HEK293T (cell line): ENCODE measurements around the gene ZNF792.

Experiments used
- CTCF ChIA-PET: fragments of 350-600 bp; formaldehyde crosslinking; extraction: SDS; loops from one replicate; lab custom pipeline; 2021; ENCODE audit warnings: antibody characterized with exemption, inconsistent platforms; lab: Yijun Ruan, JAX
- POLR2A ChIA-PET: fragments of 350-600 bp; formaldehyde crosslinking; extraction: SDS; loops from one replicate; lab custom pipeline; 2020; ENCODE audit warnings: antibody characterized with exemption, inconsistent platforms; lab: Yijun Ruan, JAX
- DNase-seq: peaks from one replicate; pipeline ENCODE4 v3.0.0; 2012; ENCODE audit warnings: mixed read lengths; ENCODE audit errors: extremely low spot score
- ARNT ChIP-seq: fragments of 450-650 bp; IDR thresholded peaks from 2 replicates; pipeline ENCODE4 v1.6.1; 2017; ENCODE audit warnings: mild to moderate bottlenecking
- BHLHE40 ChIP-seq: fragments of 450-650 bp; IDR thresholded peaks from 2 replicates; pipeline ENCODE4 v1.6.1; 2016; ENCODE audit warnings: mild to moderate bottlenecking, moderate library complexity, borderline replicate concordance
- CTBP1 ChIP-seq: fragments of 450-650 bp; IDR thresholded peaks from 2 replicates; pipeline ENCODE4 v1.6.1; 2016; ENCODE audit warnings: borderline replicate concordance
- ELF4 ChIP-seq: fragments of 450-650 bp; IDR thresholded peaks from 2 replicates; pipeline ENCODE4 v1.6.1; 2017; ENCODE audit warnings: antibody characterized with exemption
- FOXA1 ChIP-seq: fragments of 450-650 bp; IDR thresholded peaks from 2 replicates; pipeline ENCODE4 v1.6.1; 2016; ENCODE audit warnings: mild to moderate bottlenecking
- FOXK2 ChIP-seq: fragments of 450-650 bp; IDR thresholded peaks from 2 replicates; pipeline ENCODE4 v1.6.1; 2016; ENCODE audit warnings: mild to moderate bottlenecking
- FOXM1 ChIP-seq: fragments of 450-650 bp; IDR thresholded peaks from 2 replicates; pipeline ENCODE4 v1.6.1; 2017; ENCODE audit warnings: mild to moderate bottlenecking, borderline replicate concordance
- HDGF ChIP-seq: fragments of 450-650 bp; IDR thresholded peaks from 2 replicates; pipeline ENCODE4 v1.6.1; 2017; ENCODE audit warnings: antibody characterized with exemption, borderline replicate concordance
- L3MBTL2 ChIP-seq: fragments of 450-650 bp; conservative IDR thresholded peaks from 2 replicates; pipeline ENCODE4 v1.6.1; 2016; ENCODE audit warnings: mild to moderate bottlenecking
- LEF1 ChIP-seq: fragments of 450-650 bp; IDR thresholded peaks from 2 replicates; pipeline ENCODE4 v1.6.1; 2017; ENCODE audit warnings: mild to moderate bottlenecking, borderline replicate concordance
- NFRKB ChIP-seq: fragments of 450-650 bp; IDR thresholded peaks from 2 replicates; pipeline ENCODE4 v1.6.1; 2016; ENCODE audit warnings: mild to moderate bottlenecking, moderate library complexity
- PKNOX1 ChIP-seq: fragments of 450-650 bp; IDR thresholded peaks from 2 replicates; pipeline ENCODE4 v1.6.1; 2016
- SP1 ChIP-seq: fragments of 450-650 bp; IDR thresholded peaks from 2 replicates; pipeline ENCODE4 v1.6.1; 2017
- SUZ12 ChIP-seq: fragments of 450-650 bp; IDR thresholded peaks from 2 replicates; pipeline ENCODE4 v1.6.1; 2016; ENCODE audit warnings: mild to moderate bottlenecking
- TARDBP ChIP-seq: fragments of 450-650 bp; IDR thresholded peaks from 2 replicates; pipeline ENCODE4 v1.6.1; 2016
- ZNF384 ChIP-seq: fragments of 450-650 bp; IDR thresholded peaks from 2 replicates; pipeline ENCODE4 v1.6.1; 2016

Gene ZNF792

GRCh38 chr19:34957830-34958751 is 5.9 kb downstream of the ZNF792 start:
- ChIA-PET CTCF (no interaction called here), POLR2A (no interaction called here)
- no peak for TF ChIP-seq ARNT
- TF ChIP-seq FOXM1: no peak
- TF ChIP-seq TARDBP: no peak
- no peak for TF ChIP-seq PKNOX1
- no peak for TF ChIP-seq SP1
- no peak for TF ChIP-seq LEF1
- TF ChIP-seq CTBP1: no peak
- no peak for TF ChIP-seq FOXK2
- no peak for TF ChIP-seq NFRKB
- TF ChIP-seq ELF4: no peak
- no peak for TF ChIP-seq ZNF384
- no peak for TF ChIP-seq FOXA1
- TF ChIP-seq BHLHE40: no peak
- no peak for TF ChIP-seq L3MBTL2
- TF ChIP-seq SUZ12: no peak
- DNase-seq: no peak

- ChIA-PET CTCF (no interaction called here), POLR2A (no interaction called here)
- no peak for TF ChIP-seq FOXA1
- no peak for TF ChIP-seq ARNT
- no peak for TF ChIP-seq SUZ12
- TF ChIP-seq PKNOX1: no peak
- no peak for TF ChIP-seq ZNF384
- no peak for TF ChIP-seq SP1
- no peak for TF ChIP-seq LEF1
- TF ChIP-seq HDGF: no peak
- TF ChIP-seq TARDBP: no peak
- TF ChIP-seq NFRKB: no peak
- no peak for TF ChIP-seq FOXK2
- TF ChIP-seq ELF4: no peak
- TF ChIP-seq BHLHE40: no peak
- no peak for TF ChIP-seq FOXM1
- TF ChIP-seq L3MBTL2: no peak
- no peak for TF ChIP-seq CTBP1
- DNase-seq: no peak
Observed at GRCh38 chr19:34953092-34953491, 10.9 kb downstream of the ZNF792 start.

GRCh38 chr19:34943861-34944573 is 20.0 kb downstream of the ZNF792 start:
- DNase-seq: no peak
- ChIA-PET CTCF (no interaction called here), POLR2A (no interaction called here)
- no peak for TF ChIP-seq ELF4
- no peak for TF ChIP-seq HDGF
- TF ChIP-seq SP1: no peak
- TF ChIP-seq ZNF384: no peak
- TF ChIP-seq NFRKB: no peak
- no peak for TF ChIP-seq SUZ12

- ChIA-PET POLR2A (interaction anchor here (1.1 kb wide), 1 partner anchor 11 kb away, joined by 3 read pairs; no protein-coding TSS in a partner anchor), CTCF (no interaction called here)
- TF ChIP-seq ZNF384: no peak
- TF ChIP-seq ELF4: no peak
- TF ChIP-seq FOXK2: no peak
- no peak for TF ChIP-seq SP1
- no peak for TF ChIP-seq NFRKB
- TF ChIP-seq SUZ12: no peak
- no peak for TF ChIP-seq CTBP1
- TF ChIP-seq HDGF: no peak
- TF ChIP-seq ARNT: no peak
- TF ChIP-seq LEF1: no peak
- no peak for DNase-seq
Observed at GRCh38 chr19:34938886-34939285, 25.1 kb downstream of the ZNF792 start.

- ChIA-PET POLR2A (no interaction called here), CTCF (no interaction called here)
- no peak for TF ChIP-seq CTBP1
- no peak for TF ChIP-seq ARNT
- TF ChIP-seq NFRKB: no peak
- no peak for TF ChIP-seq SUZ12
- no peak for TF ChIP-seq HDGF
- TF ChIP-seq TARDBP: no peak
- TF ChIP-seq LEF1: no peak
- TF ChIP-seq L3MBTL2: no peak
- TF ChIP-seq ELF4: no peak
- TF ChIP-seq PKNOX1: no peak
- no peak for TF ChIP-seq FOXA1
- no peak for TF ChIP-seq FOXK2
- TF ChIP-seq FOXM1: no peak
- TF ChIP-seq BHLHE40: no peak
- no peak for DNase-seq
Observed at GRCh38 chr19:34936184-34936583, 27.8 kb downstream of the ZNF792 start.
